HG02885 (cell line): ENCODE results near the gene RANGAP1.
"Not testable (repeated sequence)": the region's sequence is repeated elsewhere in the genome, so short reads cannot be mapped to it uniquely, and the experiment has no call there.

Experiments
- ATAC-seq: cut with Tn5 transposase; IDR thresholded peaks from one replicate; pipeline ENCODE4 v1.9.1; 2021; ENCODE audit warnings: mild to moderate bottlenecking; ENCODE audit not compliant: unreplicated experiment, poor library complexity

RANGAP1 gene

GRCh38 chr22:41261541-41262249, 24.3 kb downstream of the RANGAP1 start:
- no peak for ATAC-seq

GRCh38 chr22:41260871-41261270, 25.1 kb downstream of the RANGAP1 start:
- no peak for ATAC-seq

- not testable (repeated sequence) for ATAC-seq
These were observed 26.2 kb downstream of the RANGAP1 start for GRCh38 chr22:41259756-41260155.

GRCh38 chr22:41257696-41258095, 28.3 kb downstream of the RANGAP1 start:
- no peak for ATAC-seq

GRCh38 chr22:41256254-41257253, 29.4 kb downstream of the RANGAP1 start:
- no peak for ATAC-seq

- ATAC-seq = no peak
These were observed 31.8 kb downstream of the RANGAP1 start for GRCh38 chr22:41254230-41254629.

GRCh38 chr22:41252365-41252764, 33.6 kb downstream of the RANGAP1 start:
- ATAC-seq = no peak

- no peak for ATAC-seq
These were observed 35.9 kb downstream of the RANGAP1 start for GRCh38 chr22:41250127-41250526.

- no peak for ATAC-seq
These were observed 36.5 kb downstream of the RANGAP1 start for GRCh38 chr22:41249442-41249841.

- ATAC-seq = no peak
These were observed 37.2 kb downstream of the RANGAP1 start for GRCh38 chr22:41248758-41249157.

GRCh38 chr22:41248314-41248713, 37.7 kb downstream of the RANGAP1 start:
- ATAC-seq = no peak

GRCh38 chr22:41247703-41248102, 38.3 kb downstream of the RANGAP1 start:
- ATAC-seq = no peak

- ATAC-seq = no peak
These were observed 40.0 kb downstream of the RANGAP1 start for GRCh38 chr22:41245917-41246499.

GRCh38 chr22:41243361-41243760, 42.6 kb downstream of the RANGAP1 start:
- ATAC-seq = no peak

GRCh38 chr22:41242396-41243117, 43.4 kb downstream of the RANGAP1 start:
- no peak for ATAC-seq

GRCh38 chr22:41241133-41241676, 44.8 kb downstream of the RANGAP1 start:
- no peak for ATAC-seq

GRCh38 chr22:41240377-41241132, 45.4 kb downstream of the RANGAP1 start, which contains the start of gene CHADL:
Gene CHADL, minus strand, starts transcription at chr22:41240931. Its CDS starts 50 bp downstream, at chr22:41240881.
- no peak for ATAC-seq

- ATAC-seq = no peak
These were observed 46.4 kb downstream of the RANGAP1 start for GRCh38 chr22:41239443-41240128.
